DMS79 (cell line): ENCODE results near the gene FHIT.
"Not testable (repeated sequence)": the region's sequence is repeated elsewhere in the genome, so short reads cannot be mapped to it uniquely, and the experiment has no call there.

Experiments used
- DNase-seq: peaks from one replicate; lab custom pipeline; 2025; lab: John Stamatoyannopoulos, UW

The FHIT gene

GRCh38 chr3:60573494-60573893 is 677.8 kb downstream of the FHIT start:
- DNase-seq = no peak

- DNase-seq = no peak
Measured at GRCh38 chr3:60571511-60571910, 679.7 kb downstream of the FHIT start.

GRCh38 chr3:60557122-60557521 is 694.1 kb downstream of the FHIT start:
- DNase-seq = no peak

- no peak for DNase-seq
Measured at GRCh38 chr3:60555686-60556354, 695.4 kb downstream of the FHIT start.

GRCh38 chr3:60553144-60553543 is 698.1 kb downstream of the FHIT start:
- DNase-seq = no peak

GRCh38 chr3:60552581-60552980 is 698.7 kb downstream of the FHIT start:
- no peak for DNase-seq

GRCh38 chr3:60551455-60552209 is 699.6 kb downstream of the FHIT start:
- no peak for DNase-seq

- DNase-seq = no peak
Measured at GRCh38 chr3:60549863-60550262, 701.4 kb downstream of the FHIT start.

GRCh38 chr3:60542995-60543394 is 708.3 kb downstream of the FHIT start:
- no peak for DNase-seq

GRCh38 chr3:60539394-60539793 is 711.9 kb downstream of the FHIT start:
- DNase-seq = not testable (repeated sequence)

GRCh38 chr3:60536420-60536819 is 714.8 kb downstream of the FHIT start:
- peak; percentile 79 for DNase-seq

- DNase-seq = no peak
Measured at GRCh38 chr3:60531759-60532158, 719.5 kb downstream of the FHIT start.

- DNase-seq = no peak
Measured at GRCh38 chr3:60528651-60529050, 722.6 kb downstream of the FHIT start.

GRCh38 chr3:60523536-60523935 is 727.7 kb downstream of the FHIT start:
- no peak for DNase-seq

- DNase-seq = no peak
Measured at GRCh38 chr3:60517134-60517533, 734.1 kb downstream of the FHIT start.

GRCh38 chr3:60514866-60515265 is 736.4 kb downstream of the FHIT start:
- no peak for DNase-seq

- no peak for DNase-seq
Measured at GRCh38 chr3:60514085-60514649, 737.1 kb downstream of the FHIT start.

GRCh38 chr3:60513241-60513640 is 738.0 kb downstream of the FHIT start:
- no peak for DNase-seq

GRCh38 chr3:60512506-60512905 is 738.7 kb downstream of the FHIT start:
- no peak for DNase-seq

GRCh38 chr3:60509471-60509870 is 741.8 kb downstream of the FHIT start:
- no peak for DNase-seq

GRCh38 chr3:60504827-60505457 is 746.3 kb downstream of the FHIT start:
- DNase-seq = no peak

- DNase-seq = no peak
Measured at GRCh38 chr3:60501314-60501713, 749.9 kb downstream of the FHIT start.

GRCh38 chr3:60497902-60498301 is 753.4 kb downstream of the FHIT start:
- no peak for DNase-seq
